Stimulated activated CD4-positive, alpha-beta T cell treated with anti-CD3 and anti-CD28 coated beads, Interleukin-15, amount 100 ng/mL, for 24 hours (primary cell): ENCODE data around the gene DCHS2.
"Not testable (repeated sequence)": the region's sequence is repeated elsewhere in the genome, so short reads cannot be mapped to it uniquely, and the experiment has no call there.

Source experiments
- DNase-seq: peaks from one replicate; pipeline ENCODE4 v3.0.0-alpha.2; 2020

The DCHS2 gene

DNA sequence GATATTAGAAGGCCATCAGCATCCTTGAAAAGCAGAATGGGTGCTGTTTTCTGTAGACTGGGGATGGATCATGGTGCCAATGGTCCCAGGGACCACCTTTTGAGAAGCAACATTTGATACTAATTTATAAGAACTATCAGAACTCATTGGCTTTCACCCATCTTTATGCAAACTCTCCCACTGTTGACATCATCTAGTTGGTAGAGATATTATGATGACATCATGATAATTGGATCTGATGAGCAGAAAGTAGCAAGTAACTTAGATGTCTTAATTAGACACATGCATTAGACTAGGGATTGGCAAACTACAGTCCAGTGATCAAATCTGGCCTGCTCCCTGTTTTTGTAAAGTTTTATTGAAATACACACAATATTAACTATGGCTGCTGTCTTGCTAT lies 181.0 kb downstream of the DCHS2 start:
- no peak for DNase-seq

GRCh38 chr4:154308207-154308606 lies 183.4 kb downstream of the DCHS2 start:
- DNase-seq = no peak

DNA sequence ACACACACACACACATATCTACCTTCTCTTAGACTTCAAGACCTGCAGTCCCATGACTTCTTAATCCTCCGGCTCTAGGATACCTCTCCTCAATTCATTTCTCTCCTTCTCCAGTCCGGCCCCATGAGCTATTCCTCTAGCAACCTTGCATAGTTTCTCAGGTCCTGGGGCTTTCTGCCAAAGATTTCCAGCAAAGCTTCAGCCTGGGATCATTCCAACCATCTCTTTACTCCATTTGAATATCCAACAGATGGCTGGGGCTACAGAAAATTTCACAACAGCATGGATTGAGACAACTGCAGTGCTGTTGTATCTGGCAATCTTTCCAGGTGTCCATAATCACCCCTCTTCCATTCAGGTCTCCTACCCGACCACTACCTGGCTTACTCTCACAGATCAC lies 184.1 kb downstream of the DCHS2 start:
- no peak for DNase-seq

- no peak for DNase-seq
These were observed 186.0 kb downstream of the DCHS2 start for GRCh38 chr4:154305616-154306015.

DNA sequence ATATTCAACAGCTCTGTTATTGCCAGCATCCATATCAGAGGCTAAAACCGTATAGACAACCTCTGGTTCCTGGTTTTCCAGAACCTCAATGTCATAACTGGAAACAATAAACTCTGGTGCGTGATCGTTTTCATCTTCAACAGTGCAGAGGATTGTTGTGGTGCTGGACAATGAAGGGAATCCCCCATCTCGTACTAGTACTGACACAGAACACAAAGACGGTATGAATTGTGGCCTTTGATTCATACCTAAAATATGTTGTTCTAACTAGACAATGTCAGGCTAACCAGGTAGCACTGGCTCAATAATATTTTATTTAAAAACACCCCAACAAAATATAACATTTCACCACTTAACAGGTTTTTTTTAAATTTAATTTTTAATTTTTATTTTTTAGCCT lies 186.9 kb downstream of the DCHS2 start:
- DNase-seq = no peak

DNA sequence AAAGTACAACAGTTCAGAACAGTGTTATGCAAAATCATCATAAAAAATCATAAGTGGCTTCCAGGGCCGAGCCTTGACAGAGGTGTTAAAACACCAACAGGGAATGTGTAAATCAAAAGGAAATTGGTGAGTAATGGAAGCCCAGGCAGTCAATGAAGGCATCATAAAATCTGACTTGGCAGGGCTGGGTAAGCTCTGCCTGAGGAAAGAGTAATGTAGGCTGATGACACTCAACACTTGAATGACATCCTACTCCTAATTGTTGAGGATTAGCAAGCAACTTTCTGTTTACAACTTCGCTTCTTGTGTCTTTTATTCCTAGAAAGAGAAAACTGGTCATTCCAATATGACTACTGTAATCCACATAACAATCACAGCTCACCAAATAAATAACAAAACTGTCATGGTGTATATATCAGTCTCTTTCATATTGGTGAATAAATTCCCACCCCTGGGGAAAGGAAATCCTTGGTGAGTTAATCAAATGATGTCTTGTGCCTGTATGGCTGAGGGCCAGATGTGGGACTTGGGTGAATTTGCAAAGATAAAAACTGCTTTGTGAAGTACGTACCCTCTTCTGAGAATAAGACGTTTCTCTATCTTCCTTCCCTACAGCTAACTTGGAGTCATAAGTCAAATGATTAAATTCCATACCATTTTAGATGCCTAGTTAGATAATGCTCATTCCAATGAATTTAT lies 196.8 kb downstream of the DCHS2 start:
- DNase-seq = no peak

GRCh38 chr4:154293427-154293826 lies 198.2 kb downstream of the DCHS2 start:
- no peak for DNase-seq

DNA sequence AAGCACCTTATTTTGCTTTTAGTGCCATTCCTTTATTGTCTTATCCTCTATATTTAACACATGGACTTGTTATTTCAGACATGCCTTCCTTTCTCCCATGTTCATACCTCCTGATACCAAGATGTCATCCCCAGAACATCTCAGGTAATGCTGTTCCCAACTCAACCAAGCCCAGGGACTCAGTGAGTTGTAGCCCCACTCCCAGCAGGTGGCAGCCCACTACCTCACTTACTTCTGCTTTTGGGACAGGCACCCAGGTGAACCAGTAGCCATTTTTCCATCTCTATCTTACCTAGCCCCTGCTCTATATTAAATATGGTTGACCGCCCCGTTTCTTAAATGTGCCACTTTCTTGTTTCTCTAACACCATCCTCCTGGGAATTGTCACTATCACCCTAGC lies 199.0 kb downstream of the DCHS2 start:
- DNase-seq = peak; percentile 6

GRCh38 chr4:154277172-154277571 lies 214.4 kb downstream of the DCHS2 start:
- DNase-seq = no peak

GRCh38 chr4:154276496-154276895 lies 215.1 kb downstream of the DCHS2 start:
- DNase-seq = no peak

DNA sequence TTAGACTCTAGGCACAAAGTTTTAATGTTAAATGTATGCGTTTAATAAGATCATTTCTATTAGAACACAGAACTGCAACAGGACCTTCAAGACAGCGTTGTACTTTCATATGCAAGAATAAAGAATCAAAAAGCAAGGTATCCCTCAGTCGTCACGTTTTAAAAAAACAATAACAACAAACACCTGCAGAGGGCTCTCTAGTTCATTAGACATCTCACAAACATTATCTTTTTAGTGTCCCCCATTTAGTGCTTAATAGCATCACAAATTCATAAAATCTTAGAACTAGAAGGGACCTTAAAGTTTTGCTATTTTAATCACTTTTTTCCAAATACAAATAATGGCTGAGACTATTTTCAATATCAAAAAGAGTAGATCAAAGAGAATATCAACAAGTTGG lies 236.6 kb downstream of the DCHS2 start:
- no peak for DNase-seq

DNA sequence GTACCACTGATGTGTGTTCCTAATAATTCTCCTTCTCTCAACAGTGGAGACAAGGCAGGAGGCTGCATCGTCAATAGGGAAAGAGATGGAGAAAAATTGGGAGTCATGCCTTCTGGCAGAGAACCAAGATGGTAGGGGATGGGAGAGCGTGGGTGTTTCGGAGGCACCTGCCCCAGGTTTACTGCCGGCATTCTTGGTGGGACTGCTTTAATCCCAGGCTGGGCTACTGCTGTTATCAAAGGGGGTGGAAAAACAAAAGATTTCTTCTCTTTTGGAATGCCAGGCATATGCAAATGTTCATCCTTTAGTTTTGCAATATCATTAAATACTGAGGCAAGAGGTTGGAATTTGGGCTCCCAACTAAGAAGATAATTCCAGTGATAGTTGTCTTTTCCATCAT lies 257.0 kb downstream of the DCHS2 start:
- no peak for DNase-seq

DNA sequence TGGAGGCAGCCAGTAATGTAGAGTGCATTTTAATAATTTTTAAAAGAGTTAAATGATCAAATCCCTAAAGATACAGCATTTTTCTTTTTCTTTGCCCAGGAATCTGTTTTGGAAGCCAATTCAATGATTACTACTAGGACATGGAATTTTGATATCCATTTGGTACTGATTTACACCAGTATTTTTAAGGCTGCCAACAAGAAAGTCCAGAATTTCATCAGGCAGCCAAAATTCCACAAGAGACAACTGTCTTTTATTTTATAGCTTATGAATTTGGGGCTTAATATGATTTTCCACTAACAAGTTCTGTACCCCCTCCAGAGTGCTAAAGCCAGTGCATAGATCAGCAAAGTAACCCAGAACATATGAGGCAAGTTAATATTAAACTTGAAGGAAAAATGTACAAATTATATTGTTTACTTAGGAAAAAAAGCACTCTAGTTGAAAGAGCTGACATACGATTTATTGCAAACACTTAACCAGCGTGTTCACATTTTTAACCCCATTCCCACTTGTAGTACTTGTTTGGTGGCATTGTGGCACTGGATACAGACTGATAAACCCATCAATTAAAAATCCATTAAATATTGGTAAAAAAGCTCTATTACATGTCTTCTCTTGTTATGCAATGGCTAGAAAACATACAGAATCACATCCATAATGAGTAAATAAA lies 259.7 kb downstream of the DCHS2 start:
- no peak for DNase-seq

DNA sequence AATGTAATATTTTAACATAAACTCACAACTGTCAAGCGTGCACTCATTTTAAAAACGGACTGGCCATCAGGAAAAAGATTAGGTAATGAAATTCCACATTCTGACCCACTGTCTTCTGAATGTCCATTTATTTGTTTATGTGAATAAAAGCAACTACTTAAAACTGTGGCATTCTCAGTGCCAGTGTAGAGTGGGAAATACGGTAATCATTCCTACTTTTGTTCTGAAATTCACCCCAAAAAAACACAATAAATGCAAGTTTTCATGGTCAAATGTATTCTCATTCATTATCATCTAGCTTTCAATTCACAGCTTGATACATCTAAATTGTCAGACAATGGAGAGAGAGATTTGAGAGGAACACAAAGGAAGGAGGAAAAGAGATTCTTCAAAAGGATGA lies 260.9 kb downstream of the DCHS2 start:
- DNase-seq = no peak

DNA sequence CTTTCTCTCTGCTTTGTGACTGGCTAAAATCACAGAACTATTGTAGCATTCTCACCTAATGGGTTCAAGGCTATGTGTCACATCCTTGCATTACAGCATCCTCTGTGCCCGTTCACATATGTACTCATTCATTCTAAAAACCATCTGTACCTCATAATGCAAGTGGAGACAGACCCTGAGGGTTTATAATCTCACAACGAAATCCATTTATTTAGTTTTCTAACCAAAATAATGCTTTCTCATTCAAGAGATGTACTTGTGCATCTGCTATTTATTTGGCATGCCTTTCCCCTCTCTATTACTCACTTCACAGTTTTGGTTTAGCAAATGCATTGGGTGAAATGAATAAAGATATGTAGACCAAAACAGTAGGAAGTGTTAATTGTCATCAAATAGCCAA lies 261.5 kb downstream of the DCHS2 start:
- no peak for DNase-seq

- no peak for DNase-seq
These were observed 268.7 kb downstream of the DCHS2 start for GRCh38 chr4:154222875-154223274.

DNA sequence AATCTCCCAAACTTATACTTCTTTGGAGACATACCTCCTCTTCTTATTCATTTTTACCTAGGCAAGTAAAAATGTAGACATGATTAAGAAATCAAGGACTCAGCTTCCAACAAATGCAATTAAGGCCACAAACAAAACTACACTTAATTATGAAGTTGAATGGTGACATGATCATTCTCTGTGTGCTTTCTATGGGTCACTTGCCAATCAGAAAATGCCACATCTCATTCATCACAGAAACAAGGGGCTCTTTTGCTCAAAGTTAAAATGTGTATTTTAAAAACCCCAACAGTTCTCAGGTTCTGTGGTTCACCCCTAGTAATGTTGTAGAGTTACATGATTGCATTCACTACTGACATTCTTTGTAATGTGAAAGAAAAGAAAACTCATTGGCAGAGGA lies 273.5 kb downstream of the DCHS2 start:
- DNase-seq = no peak

GRCh38 chr4:154217384-154217783 lies 274.2 kb downstream of the DCHS2 start:
- DNase-seq = not testable (repeated sequence)

GRCh38 chr4:154211506-154211905 lies 280.1 kb downstream of the DCHS2 start:
- no peak for DNase-seq

DNA sequence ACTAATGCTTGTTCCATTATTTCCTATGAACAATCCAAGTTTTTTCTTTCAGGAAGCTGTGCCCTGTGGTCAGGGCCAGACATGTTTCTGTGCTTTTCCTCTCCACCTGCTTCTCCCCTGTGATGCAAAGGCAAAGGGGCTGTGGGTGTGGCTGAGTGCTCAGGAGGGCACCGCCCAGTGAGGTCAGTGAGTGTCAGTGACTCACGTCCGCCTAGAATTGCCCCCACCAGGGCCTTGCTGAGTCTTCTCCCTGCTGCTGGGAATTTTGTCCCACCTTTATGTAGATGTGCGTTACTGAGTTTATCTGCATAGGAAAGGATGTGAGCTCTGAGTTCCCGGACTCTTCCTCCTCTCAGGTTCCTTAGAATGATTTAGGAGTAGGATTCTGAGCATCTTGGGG lies 283.2 kb downstream of the DCHS2 start:
- DNase-seq = peak; percentile 3

- no peak for DNase-seq
These were observed 286.1 kb downstream of the DCHS2 start for GRCh38 chr4:154205471-154205870.

DNA sequence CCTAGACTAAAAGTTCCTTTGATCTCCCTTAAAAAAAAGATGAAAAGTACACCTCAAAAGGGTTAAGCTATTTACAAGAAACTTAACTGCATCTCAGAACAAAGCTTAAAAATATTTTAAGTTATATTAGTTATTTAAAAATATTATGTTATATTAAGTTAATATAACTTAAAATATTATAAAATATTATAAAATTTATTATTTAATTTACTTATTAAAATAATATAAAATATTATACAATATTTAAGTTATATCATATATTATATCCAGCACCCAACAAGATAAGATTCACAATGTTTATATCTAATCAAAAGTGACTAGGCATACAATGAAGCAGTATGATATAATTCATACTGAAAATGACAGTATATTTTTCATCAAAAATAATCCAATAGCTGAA lies 296.9 kb downstream of the DCHS2 start:
- DNase-seq = no peak

- no peak for DNase-seq
These were observed 299.0 kb downstream of the DCHS2 start for GRCh38 chr4:154192585-154192984.

DNA sequence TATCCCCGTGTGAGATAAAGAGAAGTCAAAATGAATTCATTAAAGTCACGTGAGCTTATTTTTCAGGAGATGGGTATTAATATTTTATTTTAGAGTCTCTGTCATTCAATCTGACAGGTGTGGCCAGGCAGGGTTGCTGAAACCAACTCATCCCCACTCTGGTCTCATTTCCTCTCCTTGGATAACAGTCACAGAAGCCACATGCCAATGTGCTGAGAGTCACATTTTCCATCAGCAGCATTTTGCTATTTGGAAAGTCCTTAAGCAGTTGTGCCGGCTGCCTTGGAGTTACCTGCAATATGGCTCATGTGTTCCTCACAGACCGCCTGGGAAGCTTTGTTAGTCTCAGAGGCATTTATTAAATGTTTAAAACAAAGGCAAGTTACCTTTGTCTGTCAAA lies 302.3 kb downstream of the DCHS2 start:
- DNase-seq = no peak

GRCh38 chr4:154186888-154187287 lies 304.7 kb downstream of the DCHS2 start:
- no peak for DNase-seq
